ENCODE measurements around the gene C1QTNF2.

- TF ChIP-seq CTCF (IDR thresholded peaks at IDR 0.05; ENCODE audit: poor library complexity, severe bottlenecking) (no peak), RAD21 (conservative IDR thresholded peaks at IDR 0.05) (no peak), POLR2AphosphoS5 (IDR thresholded peaks at IDR 0.05) (no peak)
Observed at GRCh38 chr5:160339406-160340130, 30.9 kb downstream of the C1QTNF2 start.

Data from neural cell (in vitro differentiated cells).